Left ventricle myocardium superior (tissue), 1 donor: Measurements from ENCODE around the gene TSPAN19. TPM values are rescaled to one million over a fixed set of nuclear protein-coding genes. Genes with fewer than 3 reads are reported as not detected.
"Not testable (repeated sequence)": the region's sequence is repeated elsewhere in the genome, so short reads cannot be mapped to it uniquely, and the experiment has no call there.

ENCODE experiments used
- ATAC-seq: fragments of 200-7000 bp; cut with Tn5 transposase; one replicate; pipeline ENCODE4 v1.9.1; 2020; ENCODE audit warnings: mild to moderate bottlenecking, moderate library complexity
- DNase-seq: peaks from one replicate; pipeline ENCODE4 v3.0.0-alpha.2; 2020
- intact Hi-C: fragments of 100-400 bp; cut with micrococcal nuclease; formaldehyde crosslinking; loops from one replicate; pipeline ENCODE4 v1.11.0; 2022
- total RNA-seq: library from RNA; stranded (reverse); fragmentation: NEBNext Ultra II Directional; extraction: Animal tissue kit (Norgen Biotek cat#: 25700); gene quantifications from one replicate; pipeline ENCODE4 v1.2.1, GENCODE V29; 2021
- donor health status: DM: no; HTN: yes; CAD: no; lungs with severe emphysema.

TSPAN19 gene
- total RNA-seq, 1 donor from 2014 or later, result not detected

DNA sequence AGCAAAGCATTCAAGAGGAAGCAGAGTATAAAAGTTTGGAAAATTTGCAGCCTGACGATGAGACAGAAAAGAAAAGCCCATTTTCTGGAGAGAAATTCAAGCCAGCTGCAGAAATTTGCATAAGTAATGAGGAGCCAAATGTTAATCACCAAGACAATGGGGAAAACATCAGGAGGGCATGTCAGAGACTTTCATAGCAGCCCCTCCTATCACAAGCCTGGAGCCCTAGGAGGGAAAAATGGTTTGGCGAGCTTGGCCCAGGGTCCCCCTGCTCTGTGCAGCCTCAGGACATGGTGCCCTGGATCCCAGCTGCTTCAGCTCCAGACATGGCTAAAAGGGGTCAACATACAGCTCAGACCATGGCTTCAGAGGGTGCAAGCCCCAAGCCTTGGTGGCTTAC is 31.0 kb downstream of the TSPAN19 start:
- intact Hi-C loops, ATAC-seq, DNase-seq: not testable (repeated sequence)

GRCh38 chr12:85004204-85004603 is 31.9 kb downstream of the TSPAN19 start:
- intact Hi-C loops, result no loop called here
- DNase-seq (no peak), ATAC-seq (no peak)

GRCh38 chr12:85002778-85003296 is 33.2 kb downstream of the TSPAN19 start:
- ATAC-seq (no peak), DNase-seq (no peak)
- intact Hi-C loops, result no loop called here

- intact Hi-C loops, result no loop called here
- ATAC-seq (no peak), DNase-seq (no peak)
These were observed 35.3 kb downstream of the TSPAN19 start for GRCh38 chr12:85000729-85001128.

GRCh38 chr12:84998341-84998740 is 37.7 kb downstream of the TSPAN19 start:
- ATAC-seq, result no peak
- intact Hi-C loops, result no loop called here
- no peak for DNase-seq

GRCh38 chr12:84996759-84997158 is 39.3 kb downstream of the TSPAN19 start:
- ATAC-seq, result no peak
- no peak for DNase-seq

DNA sequence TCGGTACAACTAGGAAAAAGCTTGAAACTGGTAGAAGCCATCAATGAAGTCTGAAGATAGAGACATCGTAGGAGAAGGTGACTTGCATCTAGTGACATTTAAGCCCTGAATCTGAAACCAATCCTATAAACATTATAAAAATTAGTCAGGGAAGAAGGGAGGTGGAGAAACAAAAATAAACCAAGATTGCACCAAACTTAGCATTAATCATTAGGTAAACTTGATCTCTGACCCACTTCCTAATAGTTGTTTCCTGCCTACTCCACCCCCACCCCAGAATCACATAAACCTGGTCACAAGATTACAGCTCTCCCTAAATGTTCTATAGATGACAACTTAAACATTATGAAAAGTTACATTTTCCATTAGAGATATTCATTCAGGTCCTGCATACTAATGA is 40.4 kb downstream of the TSPAN19 start:
- DNase-seq (no peak), ATAC-seq (no peak)
- intact Hi-C loops, result no loop called here

More at GRCh38 chr12:84996759-84997158, 39.3 kb downstream of the TSPAN19 start:
- intact Hi-C loops, result no loop called here

- intact Hi-C loops, result no loop called here
- ATAC-seq (no peak), DNase-seq (no peak)
These were observed 41.7 kb downstream of the TSPAN19 start for GRCh38 chr12:84994426-84994825.

GRCh38 chr12:84986586-84986985 is 49.5 kb downstream of the TSPAN19 start:
- ATAC-seq (no peak), DNase-seq (no peak)
- intact Hi-C loops, result no loop called here

DNA sequence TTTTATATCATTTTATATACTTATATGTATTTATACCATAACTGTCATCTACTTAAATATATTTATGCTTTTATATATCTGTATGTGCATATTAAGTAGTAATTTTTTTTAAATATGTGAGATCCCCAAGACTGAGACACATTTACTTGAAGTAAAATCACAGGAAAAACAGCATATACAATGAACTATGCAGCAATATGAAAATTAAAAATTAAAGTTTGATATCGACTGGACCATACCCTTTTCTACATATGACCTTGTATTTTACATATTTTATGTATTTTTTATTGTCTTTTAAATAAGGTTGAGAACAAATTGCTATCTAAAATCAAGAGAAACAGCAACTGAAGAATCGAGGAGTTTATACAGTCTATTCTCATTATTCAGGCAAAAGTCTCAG is 50.0 kb downstream of the TSPAN19 start:
- intact Hi-C loops, result no loop called here
- DNase-seq (no peak), ATAC-seq (no peak)

- no peak for DNase-seq
- intact Hi-C loops, result no loop called here
- no peak for ATAC-seq
These were observed 52.8 kb downstream of the TSPAN19 start for GRCh38 chr12:84983289-84983688.

GRCh38 chr12:84982888-84983287 is 53.2 kb downstream of the TSPAN19 start:
- ATAC-seq, result no peak
- no peak for DNase-seq
- intact Hi-C loops, result no loop called here

DNA sequence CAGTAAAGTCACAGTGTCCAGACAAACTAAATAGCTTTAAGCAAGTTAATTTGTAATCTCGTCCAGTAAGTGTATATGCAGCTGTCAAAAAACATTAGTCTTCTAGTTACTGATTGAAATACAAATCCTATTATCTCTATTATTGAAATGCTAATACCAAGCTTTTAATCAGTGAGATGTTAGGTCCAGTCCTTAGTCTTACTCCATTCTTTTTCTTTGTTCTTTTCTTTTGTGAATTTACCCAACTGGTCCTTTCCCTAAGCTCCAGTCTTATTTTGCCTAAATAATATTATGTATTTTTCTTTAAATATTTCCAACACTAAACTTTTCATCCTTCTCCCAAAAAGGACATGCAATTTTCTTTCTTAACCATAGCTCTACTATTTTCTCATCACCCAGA is 57.2 kb downstream of the TSPAN19 start:
- no peak for ATAC-seq

GRCh38 chr12:84976133-84976532 is 59.9 kb downstream of the TSPAN19 start:
- DNase-seq (no peak), ATAC-seq (no peak)
- intact Hi-C loops, result no loop called here

More for the DNA sequence above, 57.2 kb downstream of the TSPAN19 start:
- intact Hi-C loops, result no loop called here
- DNase-seq, result no peak

DNA sequence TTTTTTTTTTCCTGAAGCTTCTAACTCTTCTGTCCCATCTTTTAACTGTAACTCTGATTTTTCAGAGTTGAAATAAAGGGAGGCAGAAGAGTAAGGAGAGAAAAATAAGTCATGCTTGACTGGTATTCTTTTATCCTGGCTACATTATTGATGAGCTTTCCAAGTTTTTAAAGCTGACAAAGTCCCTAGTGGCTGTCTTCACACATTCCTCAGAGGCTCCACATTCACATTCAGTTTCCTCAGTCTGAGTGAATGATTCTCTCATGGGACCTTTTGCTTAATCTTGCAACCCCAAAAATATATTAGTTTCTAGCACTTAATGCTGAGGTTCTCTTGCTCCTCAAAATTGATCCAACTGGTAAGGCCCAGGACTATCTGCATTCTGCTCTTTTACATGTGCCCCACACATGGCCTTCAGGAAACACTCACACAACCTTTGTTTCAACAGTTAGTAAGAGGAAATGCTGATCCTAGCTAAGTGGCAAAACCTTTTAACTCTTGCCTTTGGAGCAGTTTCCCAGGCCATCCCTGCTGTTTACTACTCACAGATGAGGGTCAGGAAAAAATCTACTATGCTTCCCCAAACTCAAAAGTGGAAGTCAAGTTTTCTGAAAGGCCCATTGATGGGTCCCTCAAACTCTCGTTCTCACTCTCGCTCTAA is 61.8 kb downstream of the TSPAN19 start:
- intact Hi-C loops, result no loop called here
- ATAC-seq (no peak), DNase-seq (no peak)

DNA sequence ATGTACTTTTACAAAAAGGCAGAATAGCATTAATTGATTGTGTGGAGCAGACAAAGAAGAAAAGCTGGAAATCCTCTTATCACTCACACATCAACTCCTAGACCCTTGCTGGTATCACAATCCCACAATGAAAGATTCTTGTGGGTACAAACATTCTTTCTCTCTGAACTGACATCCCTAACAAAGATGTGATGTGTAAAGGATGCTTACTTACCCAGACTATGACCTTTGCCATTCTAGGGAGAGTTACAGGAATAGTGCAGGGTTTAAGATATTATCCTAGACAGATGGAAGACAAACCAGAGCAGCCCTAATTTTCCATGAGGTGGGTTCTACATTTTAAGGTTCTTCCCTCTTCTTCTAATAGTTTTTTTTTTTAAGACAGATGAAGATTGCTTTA is 63.1 kb downstream of the TSPAN19 start:
- ATAC-seq (no peak), DNase-seq (no peak)
- intact Hi-C loops, result no loop called here

DNA sequence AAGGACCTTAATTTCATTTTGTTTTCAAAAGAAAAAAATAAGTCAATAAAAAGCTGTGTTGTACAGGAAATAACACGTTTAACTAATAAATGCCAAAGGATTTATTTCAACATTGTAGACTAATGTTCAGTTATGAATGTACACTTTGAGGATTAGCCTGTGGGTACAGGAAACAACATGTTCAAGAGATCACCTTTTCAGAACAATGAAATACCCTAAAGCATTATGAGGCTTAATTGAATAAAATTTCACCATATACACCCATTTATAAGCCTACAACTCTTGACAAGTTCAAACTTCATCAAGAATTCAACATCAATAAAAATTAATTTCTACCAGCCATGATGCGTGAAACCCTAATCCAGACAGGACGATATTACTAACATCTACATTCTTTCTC is 66.9 kb downstream of the TSPAN19 start:
- intact Hi-C loops, result no loop called here
- ATAC-seq, result no peak
- no peak for DNase-seq
